ENCODE measurements around the gene SPRR1A. TPM values are rescaled to one million over a fixed set of nuclear protein-coding genes. Genes with fewer than 3 reads are reported as not detected.

SPRR1A gene
- total RNA-seq, 2 experiments from 2014 or later, result not detected

- no peak for DNase-seq
- peaks cover 24% of the 10 kb centered on the region for H3K27me3 Mint-ChIP-seq
- no peaks in the 10 kb centered on the region for H3K4me1 Mint-ChIP-seq
- no peak overlapping the region for H3K27ac Mint-ChIP-seq
- no peaks in the 10 kb centered on the region for H3K36me3 Mint-ChIP-seq
- H3K4me3 Mint-ChIP-seq, result no peak overlapping the region
- H3K9me3 Mint-ChIP-seq, result no peaks in the 10 kb centered on the region
These were observed 48.9 kb downstream of the SPRR1A start for GRCh38 chr1:153032677-153033308.

GRCh38 chr1:153035211-153035610 lies 51.3 kb downstream of the SPRR1A start:
- DNase-seq, result no peak
- peaks cover 25% of the 10 kb centered on the region for H3K27me3 Mint-ChIP-seq
- H3K9me3 Mint-ChIP-seq, result no peaks in the 10 kb centered on the region
- no peaks in the 10 kb centered on the region for H3K4me1 Mint-ChIP-seq
- H3K4me3 Mint-ChIP-seq, result no peak overlapping the region
- no peaks in the 10 kb centered on the region for H3K36me3 Mint-ChIP-seq
- H3K27ac Mint-ChIP-seq, result no peak overlapping the region

Other genes starting within 250 kb of the SPRR1A start
- not detected for gene KPRP, start 226.1 kb upstream of the SPRR1A start, total RNA-seq
- gene LCE1F, start 208.9 kb upstream of the SPRR1A start, total RNA-seq, result not detected
- not detected for gene LCE1E, start 197.8 kb upstream of the SPRR1A start, total RNA-seq
- not detected for gene LCE1D, start 187.4 kb upstream of the SPRR1A start, total RNA-seq
- not detected for gene LCE1C, start 177.4 kb upstream of the SPRR1A start, total RNA-seq
- gene LCE1B, start 172.1 kb upstream of the SPRR1A start, total RNA-seq, result not detected
- not detected for gene LCE1A, start 156.6 kb upstream of the SPRR1A start, total RNA-seq
- gene LCE6A, start 141.2 kb upstream of the SPRR1A start, total RNA-seq, result not detected
- gene LCE7A, start 124.1 kb upstream of the SPRR1A start, total RNA-seq, result not detected
- not detected for gene SMCP, start 105.8 kb upstream of the SPRR1A start, total RNA-seq
- not detected for gene IVL, start 75.5 kb upstream of the SPRR1A start, total RNA-seq
- gene SPRR5, start 36.9 kb upstream of the SPRR1A start, total RNA-seq, result not detected
- gene SPRR4, start 13.4 kb upstream of the SPRR1A start, total RNA-seq, result not detected
- gene SPRR3, start 17.7 kb downstream of the SPRR1A start, total RNA-seq, result not detected
- not detected for gene SPRR1B, start 47.1 kb downstream of the SPRR1A start, total RNA-seq
- gene SPRR2D, start 57.0 kb downstream of the SPRR1A start, total RNA-seq, result not detected
- gene SPRR2A, start 73.4 kb downstream of the SPRR1A start, total RNA-seq, result not detected
- gene SPRR2B, start 87.5 kb downstream of the SPRR1A start, total RNA-seq, result not detected
- not detected for gene SPRR2E, start 110.4 kb downstream of the SPRR1A start, total RNA-seq
- gene SPRR2F, start 129.4 kb downstream of the SPRR1A start, total RNA-seq, result not detected
- not detected for gene SPRR2G, start 166.8 kb downstream of the SPRR1A start, total RNA-seq
- not detected for gene LELP1, start 219.3 kb downstream of the SPRR1A start, total RNA-seq
- not detected for gene PRR9, start 233.5 kb downstream of the SPRR1A start, total RNA-seq

Data from activated naive CD8-positive, alpha-beta T cell treated with anti-CD3 and anti-CD28 coated beads for 36 hours (primary cell).